Activated T-cell treated with anti-CD3 and anti-CD28 coated beads, Interleukin-2, amount 50 U/mL, for 4 hours (primary cell): ENCODE results near the gene TGM4. TPM values are rescaled to one million over a fixed set of nuclear protein-coding genes. Genes with fewer than 3 reads are reported as not detected.
"Not testable (repeated sequence)": the region's sequence is repeated elsewhere in the genome, so short reads cannot be mapped to it uniquely, and the experiment has no call there.

Experiments
- ATAC-seq, 2 donors: fragments of 200-7000 bp; cut with Tn5 transposase; one replicate each; pipeline ENCODE4 v1.10.0; 2021
- DNase-seq: peaks from one replicate; pipeline ENCODE4 v3.0.0-alpha.2; 2020
- H3K27me3 Mint-ChIP-seq: one replicate; pipeline ENCODE4 v1.8.0; 2021; ENCODE audit warnings: low read depth, mixed read lengths
- H3K36me3 Mint-ChIP-seq: one replicate; pipeline ENCODE4 v1.8.0; 2022; ENCODE audit warnings: mixed read lengths; ENCODE audit not compliant: insufficient read depth
- H3K4me1 Mint-ChIP-seq: one replicate; pipeline ENCODE4 v1.8.0; 2021; ENCODE audit warnings: low read depth, mixed read lengths
- H3K4me3 Mint-ChIP-seq: one replicate; pipeline ENCODE4 v1.8.0; 2021; ENCODE audit warnings: mild to moderate bottlenecking, moderate library complexity, mixed read lengths
- H3K9me3 Mint-ChIP-seq: one replicate; pipeline ENCODE4 v1.8.0; 2021; ENCODE audit warnings: mixed read lengths
- total RNA-seq, 3 donors: library from RNA; stranded (reverse); gene quantifications; one replicate each; pipeline ENCODE4 v1.2.1, GENCODE V29; 2021

Gene TGM4
- total RNA-seq: not detected

DNA sequence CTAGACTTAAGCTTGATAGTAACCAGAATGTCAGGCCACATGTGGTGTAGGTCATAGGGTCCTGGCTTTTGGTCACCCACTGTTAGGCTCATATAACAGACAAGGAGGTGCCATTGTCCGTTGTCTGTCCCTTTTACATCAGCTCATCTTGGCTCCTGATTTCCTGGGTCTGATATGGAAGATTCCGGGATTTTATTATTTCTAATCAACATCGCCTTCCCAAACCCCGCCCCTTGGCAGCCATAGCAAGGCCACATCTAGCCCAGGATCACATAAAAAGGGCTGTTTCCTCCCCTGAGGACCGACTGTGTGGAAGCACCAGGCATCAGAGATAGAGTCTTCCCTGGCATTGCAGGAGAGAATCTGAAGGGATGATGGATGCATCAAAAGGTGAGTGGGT, at the start of gene TGM4:
TSS of gene TGM4 (plus strand) at position 301 of the 400 bp plus-strand sequence. CDS start at position 372, 71 bp downstream.
- H3K4me3 Mint-ChIP-seq: no peak within 1 kb of the TSS
- H3K36me3 Mint-ChIP-seq: no peaks in the 10 kb centered on the region
- ATAC-seq: no peak
- H3K4me1 Mint-ChIP-seq: no peaks in the 10 kb centered on the region
- no peaks in the 10 kb centered on the region for H3K27me3 Mint-ChIP-seq
- DNase-seq: no peak
- H3K9me3 Mint-ChIP-seq: no peaks in the 10 kb centered on the region

DNA sequence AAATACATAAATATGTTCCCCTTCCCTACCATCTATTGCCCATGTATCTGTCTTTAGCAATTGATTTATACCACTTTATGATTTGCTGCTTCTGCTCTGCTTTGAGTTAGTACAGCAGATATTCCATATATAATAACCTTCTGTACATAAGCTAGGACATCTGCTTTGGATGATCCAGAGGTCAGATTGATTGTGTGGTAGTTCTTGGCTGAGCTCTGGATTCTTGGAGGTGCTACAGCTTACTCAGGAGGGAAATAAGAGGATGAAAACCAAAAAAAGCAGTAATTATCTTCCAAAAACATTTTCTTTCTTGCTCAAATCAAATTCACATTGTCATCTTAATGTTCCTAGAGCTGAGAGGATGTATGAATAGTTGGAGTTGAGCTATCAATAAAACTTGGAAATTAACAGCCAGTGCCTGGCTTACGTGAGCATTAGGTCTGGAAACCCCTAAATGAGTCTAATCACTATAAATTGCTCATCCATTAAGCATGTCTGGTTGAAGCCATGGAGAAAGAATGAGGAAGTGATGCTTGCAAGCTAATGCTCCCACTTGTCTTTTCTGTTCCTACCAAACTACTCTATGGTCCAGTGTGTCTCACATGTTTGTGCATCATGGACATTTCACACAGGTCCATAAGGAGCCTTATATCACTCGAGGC, 49.0 kb upstream of the TGM4 start:
- no peak for ATAC-seq
- H3K4me1 Mint-ChIP-seq: no peaks in the 10 kb centered on the region
- no peak for DNase-seq
- no peak overlapping the region for H3K4me3 Mint-ChIP-seq
- H3K27me3 Mint-ChIP-seq: no peaks in the 10 kb centered on the region
- peaks cover 5% of the 10 kb centered on the region for H3K9me3 Mint-ChIP-seq
- peaks cover 2% of the 10 kb centered on the region for H3K36me3 Mint-ChIP-seq

GRCh38 chr3:44827196-44827595, 47.2 kb upstream of the TGM4 start:
- H3K9me3 Mint-ChIP-seq: peaks cover 5% of the 10 kb centered on the region

DNA sequence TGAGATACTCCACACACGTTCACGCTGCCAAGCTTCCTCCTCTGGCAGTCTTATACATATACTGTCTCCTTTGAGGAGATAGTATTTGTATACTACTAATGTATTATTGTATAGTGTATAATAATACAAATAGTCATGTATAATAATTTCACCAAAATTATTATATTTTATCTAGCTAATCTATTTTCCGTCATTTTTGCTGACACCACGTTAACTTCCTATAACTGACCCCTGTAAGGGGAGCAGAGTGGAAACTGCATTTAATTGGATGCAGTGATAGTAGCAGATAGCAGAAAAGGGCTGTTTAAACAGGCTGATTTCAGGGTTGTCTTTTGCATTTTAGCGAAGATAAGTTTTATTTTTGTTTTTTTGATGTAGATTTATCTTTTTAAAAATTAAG, 43.2 kb upstream of the TGM4 start:
- DNase-seq (no peak), ATAC-seq (no peak)
- H3K27me3 Mint-ChIP-seq: no peaks in the 10 kb centered on the region
- H3K36me3 Mint-ChIP-seq: peaks cover 2% of the 10 kb centered on the region
- H3K4me1 Mint-ChIP-seq: no peaks in the 10 kb centered on the region
- peaks cover 4% of the 10 kb centered on the region for H3K9me3 Mint-ChIP-seq
- no peak overlapping the region for H3K4me3 Mint-ChIP-seq

More at GRCh38 chr3:44827196-44827595, 47.2 kb upstream of the TGM4 start:
- Mint-ChIP-seq H3K4me3 (no peak overlapping the region), H3K36me3 (peaks cover 2% of the 10 kb centered on the region), H3K4me1 (no peaks in the 10 kb centered on the region), H3K27me3 (no peaks in the 10 kb centered on the region)
- DNase-seq (no peak), ATAC-seq (no peak)

DNA sequence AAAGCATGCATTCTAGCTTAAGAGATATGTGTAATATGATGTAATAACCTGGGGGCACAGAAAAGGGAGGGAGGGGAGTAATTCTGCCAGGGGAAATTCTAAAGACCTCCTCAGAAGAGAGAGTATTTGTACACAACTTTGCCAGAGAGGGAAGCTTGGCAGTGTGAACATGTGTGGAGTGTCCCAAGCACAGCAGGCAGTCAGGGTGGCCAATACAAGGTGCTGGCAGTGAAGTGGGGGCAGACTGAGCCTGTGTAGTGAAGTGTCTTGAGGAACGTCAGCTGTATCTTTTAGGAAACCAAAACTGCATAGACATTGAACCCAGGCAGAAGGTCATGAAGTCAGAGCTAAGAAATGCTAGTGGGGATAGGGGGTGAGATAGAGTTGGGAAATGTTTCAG, 42.4 kb upstream of the TGM4 start:
- ATAC-seq: no peak

GRCh38 chr3:44832965-44833364, 41.4 kb upstream of the TGM4 start:
- DNase-seq: no peak
- H3K4me1 Mint-ChIP-seq: no peaks in the 10 kb centered on the region

More for the DNA sequence above, 42.4 kb upstream of the TGM4 start:
- Mint-ChIP-seq H3K9me3 (peaks cover 11% of the 10 kb centered on the region), H3K4me3 (no peak overlapping the region), H3K27me3 (no peaks in the 10 kb centered on the region), H3K4me1 (no peaks in the 10 kb centered on the region), H3K36me3 (peaks cover 2% of the 10 kb centered on the region)
- DNase-seq: no peak

GRCh38 chr3:44833394-44833793, 41.0 kb upstream of the TGM4 start:
- no peak for DNase-seq
- Mint-ChIP-seq H3K36me3 (peaks cover 6% of the 10 kb centered on the region), H3K9me3 (peaks cover 15% of the 10 kb centered on the region), H3K4me1 (no peaks in the 10 kb centered on the region), H3K27me3 (no peaks in the 10 kb centered on the region), H3K4me3 (no peak overlapping the region)
- no peak for ATAC-seq

More at GRCh38 chr3:44832965-44833364, 41.4 kb upstream of the TGM4 start:
- ATAC-seq: no peak
- Mint-ChIP-seq H3K27me3 (no peaks in the 10 kb centered on the region), H3K9me3 (peaks cover 15% of the 10 kb centered on the region), H3K36me3 (peaks cover 3% of the 10 kb centered on the region), H3K4me3 (no peak overlapping the region)

GRCh38 chr3:44835684-44836083, 38.7 kb upstream of the TGM4 start:
- H3K36me3 Mint-ChIP-seq: peaks cover 6% of the 10 kb centered on the region
- H3K9me3 Mint-ChIP-seq: peaks cover 15% of the 10 kb centered on the region
- no peaks in the 10 kb centered on the region for H3K4me1 Mint-ChIP-seq
- H3K4me3 Mint-ChIP-seq: no peak overlapping the region
- ATAC-seq (no peak), DNase-seq (no peak)
- no peaks in the 10 kb centered on the region for H3K27me3 Mint-ChIP-seq

- ATAC-seq: no peak
- no peaks in the 10 kb centered on the region for H3K27me3 Mint-ChIP-seq
- no peak for DNase-seq
- H3K36me3 Mint-ChIP-seq: peaks cover 4% of the 10 kb centered on the region
- H3K9me3 Mint-ChIP-seq: peaks cover under 1% of the 10 kb centered on the region
- H3K4me1 Mint-ChIP-seq: no peaks in the 10 kb centered on the region
- H3K4me3 Mint-ChIP-seq: no peak overlapping the region
Measured at GRCh38 chr3:44842376-44842775, 32.0 kb upstream of the TGM4 start.

DNA sequence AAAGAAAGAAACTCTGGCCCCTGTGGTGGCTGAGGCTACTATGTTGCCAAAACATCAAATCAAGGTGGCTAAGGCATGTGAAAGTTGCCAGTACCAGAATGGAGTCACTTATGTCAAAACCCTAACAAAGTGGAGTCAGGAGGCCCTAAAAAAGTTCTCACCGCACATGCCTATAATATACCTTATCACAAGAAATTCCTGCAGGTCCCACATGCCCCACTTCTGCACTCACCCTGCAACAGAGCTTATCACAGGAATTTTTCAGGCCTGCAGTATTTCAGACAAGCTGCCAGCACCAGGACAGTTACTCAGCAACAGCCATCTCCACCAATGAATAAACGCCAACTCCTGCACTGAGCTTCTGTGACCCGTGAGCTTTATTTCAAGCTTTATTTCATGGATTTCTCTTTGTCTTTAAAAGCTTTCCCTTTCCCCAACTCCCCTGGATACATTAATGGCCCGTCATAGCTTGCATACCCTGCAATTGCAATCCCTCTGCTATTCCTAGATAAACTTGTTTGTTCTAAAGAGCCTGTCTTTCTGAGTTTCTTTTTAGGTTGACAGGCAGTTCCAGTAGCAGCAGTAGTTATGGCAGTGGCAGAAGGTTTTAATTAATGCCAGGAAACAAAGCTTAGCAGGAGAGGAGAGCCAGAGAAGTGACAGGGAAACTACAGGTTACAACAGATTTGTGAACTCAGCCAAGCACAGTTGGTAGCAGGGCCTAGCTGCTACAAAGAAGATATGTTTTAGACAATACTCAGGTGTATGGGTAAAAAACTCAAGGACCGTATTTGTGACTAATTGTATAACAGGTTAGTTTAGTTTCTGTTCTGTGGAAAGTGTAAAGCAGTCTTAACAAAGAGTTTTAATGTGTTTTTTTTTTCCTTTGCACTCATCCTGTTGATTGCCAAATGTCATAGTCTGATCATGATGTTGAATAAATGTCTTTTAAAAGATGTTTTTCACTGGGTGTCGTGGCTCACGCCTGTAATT, 28.6 kb upstream of the TGM4 start:
- no peak for ATAC-seq
- H3K36me3 Mint-ChIP-seq: no peaks in the 10 kb centered on the region
- no peaks in the 10 kb centered on the region for H3K4me1 Mint-ChIP-seq
- no peak overlapping the region for H3K4me3 Mint-ChIP-seq
- DNase-seq: no peak
- no peaks in the 10 kb centered on the region for H3K9me3 Mint-ChIP-seq
- no peaks in the 10 kb centered on the region for H3K27me3 Mint-ChIP-seq

GRCh38 chr3:44848634-44849033, 25.8 kb upstream of the TGM4 start:
- ATAC-seq (no peak), DNase-seq (no peak)
- H3K27me3 Mint-ChIP-seq: no peaks in the 10 kb centered on the region
- H3K4me1 Mint-ChIP-seq: no peaks in the 10 kb centered on the region
- no peaks in the 10 kb centered on the region for H3K9me3 Mint-ChIP-seq
- no peaks in the 10 kb centered on the region for H3K36me3 Mint-ChIP-seq
- H3K4me3 Mint-ChIP-seq: no peak overlapping the region

DNA sequence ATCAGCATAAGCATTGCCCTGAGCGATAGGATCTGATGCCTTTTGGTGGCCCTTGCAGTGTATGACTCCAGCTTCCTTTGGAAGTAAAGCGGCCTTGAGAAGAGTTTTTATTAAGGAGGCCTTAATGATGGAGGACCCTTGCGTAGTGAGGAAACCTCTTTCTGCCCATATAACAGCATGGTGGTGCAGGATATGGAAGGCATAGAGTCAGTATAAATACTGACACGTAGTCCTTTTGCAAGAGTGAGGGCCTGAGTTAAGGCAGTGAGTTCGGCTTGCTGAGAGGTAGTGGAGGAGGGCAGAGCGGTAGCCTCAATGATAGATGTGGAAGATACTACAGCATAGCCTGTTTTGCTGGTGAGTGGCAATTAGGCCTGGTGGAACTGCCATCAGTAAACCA, 17.7 kb upstream of the TGM4 start:
- DNase-seq, H3K4me3 Mint-ChIP-seq, ATAC-seq, H3K36me3 Mint-ChIP-seq, H3K4me1 Mint-ChIP-seq, H3K27me3 Mint-ChIP-seq, H3K9me3 Mint-ChIP-seq: not testable (repeated sequence)

GRCh38 chr3:44860117-44860516, 14.3 kb upstream of the TGM4 start:
- Mint-ChIP-seq H3K4me1 (peaks cover 30% of the 10 kb centered on the region), H3K36me3 (no peaks in the 10 kb centered on the region), H3K27me3 (no peaks in the 10 kb centered on the region), H3K4me3 (no peak overlapping the region), H3K9me3 (no peaks in the 10 kb centered on the region)
- no peak for DNase-seq
- no peak for ATAC-seq

- no peaks in the 10 kb centered on the region for H3K9me3 Mint-ChIP-seq
- H3K36me3 Mint-ChIP-seq: peaks cover 1% of the 10 kb centered on the region
- peak within 1 kb of the TSS; percentile 90 for H3K4me3 Mint-ChIP-seq
- H3K27me3 Mint-ChIP-seq: no peaks in the 10 kb centered on the region
- H3K4me1 Mint-ChIP-seq: peaks cover 43% of the 10 kb centered on the region
- ATAC-seq: peak; percentile 97
- peak; percentile 86 for DNase-seq
Measured at GRCh38 chr3:44861412-44862225, 12.8 kb upstream of the TGM4 start, which contains the start of gene TMEM42. TMEM42 (plus strand) TSS chr3:44861912; CDS start chr3:44861925, 13 bp downstream.
